ENCODE measurements around the gene STX18. TPM values are rescaled to one million over a fixed set of nuclear protein-coding genes. Genes with fewer than 3 reads are reported as not detected.

STX18 gene
- total RNA-seq, 2 donors from 2014 or later = 18.5 to 39.8 TPM

DNA sequence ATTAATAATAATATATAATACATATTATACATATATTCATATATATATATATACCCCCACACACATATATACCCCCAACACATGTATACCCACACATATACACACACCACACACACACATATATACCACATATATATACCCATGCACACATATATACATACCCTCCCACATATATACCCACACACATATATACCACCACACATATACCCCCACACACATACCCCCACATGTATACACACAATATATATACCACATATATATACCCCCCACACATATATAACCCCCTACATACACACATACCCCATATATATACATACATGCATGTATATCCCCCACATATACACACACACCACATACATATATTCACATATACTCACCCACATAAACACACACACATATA lies 103.0 kb downstream of the STX18 start:
- H3K9me3 ChIP-seq = no peaks in the 10 kb centered on the region
- no peak overlapping the region for H3K27ac ChIP-seq
- H3K4me3 ChIP-seq = no peak overlapping the region
- peaks cover 18% of the 10 kb centered on the region for H3K36me3 ChIP-seq
- no peaks in the 10 kb centered on the region for H3K4me1 ChIP-seq (ENCODE audit: control insufficient read depth in 1 of 2, low read depth in 2 of 2)
- ATAC-seq (ENCODE audit: insufficient number of reproducible peaks, low FRiP score, low read depth) = no peak
- TF ChIP-seq, protein P1, sequence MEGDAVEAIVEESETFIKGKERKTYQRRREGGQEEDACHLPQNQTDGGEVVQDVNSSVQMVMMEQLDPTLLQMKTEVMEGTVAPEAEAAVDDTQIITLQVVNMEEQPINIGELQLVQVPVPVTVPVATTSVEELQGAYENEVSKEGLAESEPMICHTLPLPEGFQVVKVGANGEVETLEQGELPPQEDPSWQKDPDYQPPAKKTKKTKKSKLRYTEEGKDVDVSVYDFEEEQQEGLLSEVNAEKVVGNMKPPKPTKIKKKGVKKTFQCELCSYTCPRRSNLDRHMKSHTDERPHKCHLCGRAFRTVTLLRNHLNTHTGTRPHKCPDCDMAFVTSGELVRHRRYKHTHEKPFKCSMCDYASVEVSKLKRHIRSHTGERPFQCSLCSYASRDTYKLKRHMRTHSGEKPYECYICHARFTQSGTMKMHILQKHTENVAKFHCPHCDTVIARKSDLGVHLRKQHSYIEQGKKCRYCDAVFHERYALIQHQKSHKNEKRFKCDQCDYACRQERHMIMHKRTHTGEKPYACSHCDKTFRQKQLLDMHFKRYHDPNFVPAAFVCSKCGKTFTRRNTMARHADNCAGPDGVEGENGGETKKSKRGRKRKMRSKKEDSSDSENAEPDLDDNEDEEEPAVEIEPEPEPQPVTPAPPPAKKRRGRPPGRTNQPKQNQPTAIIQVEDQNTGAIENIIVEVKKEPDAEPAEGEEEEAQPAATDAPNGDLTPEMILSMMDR (IDR thresholded peaks at IDR 0.05) = no peak
- H3K27me3 ChIP-seq (replicated peaks; ENCODE audit: insufficient read depth) = no peaks in the 10 kb centered on the region
- no peak for DNase-seq (ENCODE audit: low spot score)

DNA sequence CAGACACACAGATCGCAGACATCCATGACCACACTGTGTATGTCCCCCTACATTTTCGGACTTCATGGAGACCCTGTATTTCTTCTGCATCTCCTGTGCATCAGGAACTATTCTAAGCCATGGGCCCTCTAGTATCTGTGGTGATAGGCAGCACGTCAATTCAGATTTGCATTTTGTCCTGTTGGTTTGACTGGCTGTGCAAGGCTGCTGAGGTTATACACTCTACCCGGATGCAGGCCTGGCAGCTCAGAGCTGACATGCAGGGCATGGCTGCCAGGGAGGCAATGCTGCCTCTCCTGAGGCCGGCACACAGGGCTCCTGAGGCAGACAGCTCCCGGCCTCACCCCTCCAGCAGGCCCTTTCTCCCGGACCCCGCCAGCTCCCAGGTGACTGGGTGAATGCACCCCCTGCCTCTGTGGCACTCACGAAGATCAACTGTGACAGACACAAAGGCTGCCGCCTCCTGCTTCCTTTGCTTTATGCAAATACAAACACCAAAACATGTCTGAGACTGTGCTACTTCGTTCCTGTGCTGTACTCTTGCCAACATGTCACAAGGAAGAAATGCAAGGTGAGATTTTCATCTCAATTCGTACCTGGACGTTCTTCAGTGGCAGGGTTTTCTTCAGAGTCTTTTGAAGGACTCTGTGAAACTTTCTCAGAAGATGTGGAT lies 103.9 kb downstream of the STX18 start:
- H3K4me3 ChIP-seq = no peak overlapping the region
- TF ChIP-seq, protein P1 (IDR thresholded peaks at IDR 0.05) = no peak
- no peaks in the 10 kb centered on the region for H3K9me3 ChIP-seq
- no peak for ATAC-seq (ENCODE audit: insufficient number of reproducible peaks, low FRiP score, low read depth)
- H3K27me3 ChIP-seq (replicated peaks; ENCODE audit: insufficient read depth) = no peaks in the 10 kb centered on the region
- H3K27ac ChIP-seq = no peak overlapping the region
- peaks cover 20% of the 10 kb centered on the region for H3K36me3 ChIP-seq
- H3K4me1 ChIP-seq (ENCODE audit: control insufficient read depth in 1 of 2, low read depth in 2 of 2) = no peaks in the 10 kb centered on the region
- no peak for DNase-seq (ENCODE audit: low spot score)

DNA sequence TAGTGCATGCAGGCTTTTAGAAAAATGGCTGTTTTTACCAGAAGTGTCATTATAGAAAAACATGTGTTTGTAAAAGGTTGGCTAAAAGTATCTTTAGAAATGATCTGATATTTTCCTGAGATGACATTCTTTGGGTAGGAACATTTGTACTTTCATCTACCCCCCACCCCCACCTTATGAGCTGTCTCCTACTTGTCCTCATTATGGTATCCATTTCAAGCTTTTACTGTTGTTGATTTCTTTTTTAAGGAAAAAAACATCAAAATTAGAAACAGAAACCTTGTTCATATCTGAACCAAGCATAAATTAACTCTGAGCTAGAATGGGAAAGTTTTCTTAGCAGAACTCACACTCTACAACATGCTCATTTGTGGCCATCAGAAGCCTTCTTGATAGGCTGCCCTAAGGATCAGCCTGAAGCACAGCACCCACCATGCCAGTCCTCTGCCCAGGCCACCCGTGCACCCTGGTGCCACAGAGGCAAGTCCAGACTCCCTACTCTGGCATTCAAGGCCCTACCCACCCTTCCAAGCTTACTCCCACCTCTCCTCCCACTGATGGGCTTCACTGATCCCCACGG lies 105.5 kb downstream of the STX18 start:
- ATAC-seq (ENCODE audit: insufficient number of reproducible peaks, low FRiP score, low read depth) (no peak), DNase-seq (ENCODE audit: low spot score) (no peak)
- TF ChIP-seq, protein P1 (IDR thresholded peaks at IDR 0.05) = no peak
- peaks cover 28% of the 10 kb centered on the region for H3K36me3 ChIP-seq
- no peaks in the 10 kb centered on the region for H3K27me3 ChIP-seq (replicated peaks; ENCODE audit: insufficient read depth)
- no peaks in the 10 kb centered on the region for H3K9me3 ChIP-seq
- no peaks in the 10 kb centered on the region for H3K4me1 ChIP-seq (ENCODE audit: control insufficient read depth in 1 of 2, low read depth in 2 of 2)
- H3K4me3 ChIP-seq = no peak overlapping the region
- no peak overlapping the region for H3K27ac ChIP-seq

DNA sequence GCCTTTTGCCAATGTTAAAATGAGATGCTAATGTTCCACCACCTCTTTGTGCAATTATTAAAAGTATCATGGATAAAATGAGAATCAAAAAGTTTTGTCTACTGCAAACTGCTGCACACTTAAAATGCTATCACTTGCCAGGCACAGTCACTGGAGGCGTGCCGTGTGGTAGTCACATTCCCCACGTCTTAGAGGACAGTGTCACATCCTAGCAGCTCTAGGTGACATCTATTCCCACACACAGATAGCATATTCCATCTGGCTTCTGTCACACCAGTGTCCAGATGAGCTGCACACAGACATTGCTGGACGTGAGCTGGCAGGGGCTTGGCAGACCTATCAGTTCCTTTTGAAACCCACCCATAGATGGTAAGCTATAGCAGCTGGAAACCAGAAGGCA lies 107.9 kb downstream of the STX18 start:
- TF ChIP-seq, protein P1 (IDR thresholded peaks at IDR 0.05) = no peak
- DNase-seq (ENCODE audit: low spot score) (no peak), ATAC-seq (ENCODE audit: insufficient number of reproducible peaks, low FRiP score, low read depth) (no peak)
- Histone ChIP-seq H3K36me3 (peaks cover 31% of the 10 kb centered on the region), H3K27me3 (replicated peaks; ENCODE audit: insufficient read depth) (no peaks in the 10 kb centered on the region), H3K9me3 (no peaks in the 10 kb centered on the region), H3K4me3 (no peak overlapping the region), H3K27ac (no peak overlapping the region), H3K4me1 (ENCODE audit: control insufficient read depth in 1 of 2, low read depth in 2 of 2) (no peaks in the 10 kb centered on the region)

DNA sequence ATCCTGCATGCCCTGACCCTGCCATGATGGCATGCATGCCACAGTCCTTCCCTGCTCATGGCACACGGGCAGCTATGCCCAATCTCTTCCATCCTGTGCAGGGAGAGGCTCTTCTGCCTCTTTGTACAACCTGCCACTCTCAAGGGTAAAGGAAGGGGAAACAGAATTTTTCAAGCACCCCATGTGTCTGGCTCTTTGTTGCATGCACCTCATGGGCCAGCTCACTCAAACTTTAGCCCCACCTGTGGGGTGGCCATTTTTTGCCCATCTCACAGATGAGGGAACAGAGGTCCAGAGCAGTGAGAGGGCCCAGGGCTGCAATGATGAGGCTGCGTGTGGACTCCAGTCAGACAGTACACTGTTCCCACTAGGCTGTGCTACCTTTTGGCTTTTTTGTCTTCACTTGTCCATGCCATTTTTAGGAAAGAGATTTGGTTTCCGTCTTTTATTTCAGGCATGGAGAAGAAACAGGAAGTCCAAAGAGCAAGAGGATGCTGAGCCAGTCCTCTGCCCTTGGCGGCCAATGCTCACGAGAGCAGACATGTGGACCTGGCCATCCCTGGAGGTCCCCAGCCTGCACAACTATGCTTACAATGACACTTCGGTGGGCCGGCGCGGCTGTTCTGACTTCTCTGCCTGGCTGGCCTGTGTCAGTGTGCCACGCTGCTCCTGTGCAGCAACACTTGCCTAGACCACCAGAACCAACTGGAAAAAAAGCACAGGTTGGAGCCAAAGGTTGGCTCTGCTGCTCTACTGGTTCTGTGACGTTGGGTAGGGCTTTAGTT lies 109.3 kb downstream of the STX18 start:
- no peaks in the 10 kb centered on the region for H3K4me1 ChIP-seq (ENCODE audit: control insufficient read depth in 1 of 2, low read depth in 2 of 2)
- ATAC-seq (ENCODE audit: insufficient number of reproducible peaks, low FRiP score, low read depth) (no peak), DNase-seq (ENCODE audit: low spot score) (no peak)
- TF ChIP-seq, protein P1 (IDR thresholded peaks at IDR 0.05) = no peak
- H3K27ac ChIP-seq = no peak overlapping the region
- H3K9me3 ChIP-seq = no peaks in the 10 kb centered on the region
- peaks cover 32% of the 10 kb centered on the region for H3K36me3 ChIP-seq
- H3K27me3 ChIP-seq (replicated peaks; ENCODE audit: insufficient read depth) = no peaks in the 10 kb centered on the region
- no peak overlapping the region for H3K4me3 ChIP-seq
